IPS-18a (cell line): ENCODE data around the gene PATE3.

Experiments
- H3K27ac ChIP-seq: one replicate; pipeline ENCODE4 v1.5.1; 2013; ENCODE audit warnings: low read length
- H3K27me3 ChIP-seq: one replicate; pipeline ENCODE4 v1.6.1; 2013; ENCODE audit warnings: mild to moderate bottlenecking, low read length; ENCODE audit not compliant: control insufficient read depth, insufficient read depth
- H3K36me3 ChIP-seq: one replicate; pipeline ENCODE4 v1.6.1; 2013; ENCODE audit warnings: low read depth, low read length; ENCODE audit not compliant: control insufficient read depth
- H3K4me1 ChIP-seq: one replicate; pipeline ENCODE4 v1.6.1; 2013; ENCODE audit warnings: low read depth, low read length; ENCODE audit not compliant: control insufficient read depth
- H3K4me3 ChIP-seq: one replicate; pipeline ENCODE4 v1.5.1; 2013; ENCODE audit warnings: low read length
- H3K9ac ChIP-seq: one replicate; pipeline ENCODE4 v1.6.1; 2013; ENCODE audit warnings: mild to moderate bottlenecking, low read length, moderate library complexity
- H3K9me3 ChIP-seq: one replicate; pipeline ENCODE4 v1.6.1; 2013; ENCODE audit warnings: low read depth, low read length; ENCODE audit not compliant: control insufficient read depth

PATE3 gene

GRCh38 chr11:125772834-125773505 lies 15.0 kb upstream of the PATE3 start:
- Histone ChIP-seq H3K27me3 (no peaks in the 10 kb centered on the region), H3K4me1 (no peaks in the 10 kb centered on the region), H3K4me3 (no peak overlapping the region), H3K36me3 (no peaks in the 10 kb centered on the region), H3K9me3 (no peaks in the 10 kb centered on the region), H3K9ac (no peak overlapping the region), H3K27ac (no peak overlapping the region)

GRCh38 chr11:125773516-125773915 lies 14.4 kb upstream of the PATE3 start:
- Histone ChIP-seq H3K27ac (no peak overlapping the region), H3K9me3 (no peaks in the 10 kb centered on the region), H3K4me3 (no peak overlapping the region), H3K36me3 (no peaks in the 10 kb centered on the region), H3K9ac (no peak overlapping the region), H3K4me1 (no peaks in the 10 kb centered on the region), H3K27me3 (no peaks in the 10 kb centered on the region)

GRCh38 chr11:125777309-125777708 lies 10.6 kb upstream of the PATE3 start:
- Histone ChIP-seq H3K4me1 (no peaks in the 10 kb centered on the region), H3K4me3 (no peak overlapping the region), H3K36me3 (no peaks in the 10 kb centered on the region), H3K27ac (no peak overlapping the region), H3K9ac (no peak overlapping the region), H3K27me3 (no peaks in the 10 kb centered on the region), H3K9me3 (no peaks in the 10 kb centered on the region)

GRCh38 chr11:125778728-125779127 lies 9.2 kb upstream of the PATE3 start, which contains the start of gene PATE2:
TSS of gene PATE2 (minus strand) at chr11:125778828. CDS start at chr11:125778773, 55 bp downstream.
- Histone ChIP-seq H3K4me1 (no peaks in the 10 kb centered on the region), H3K9me3 (no peaks in the 10 kb centered on the region), H3K27me3 (no peaks in the 10 kb centered on the region), H3K4me3 (no peak within 1 kb of the TSS), H3K9ac (no peak within 1 kb of the TSS), H3K27ac (no peak within 1 kb of the TSS), H3K36me3 (no peaks in the 10 kb centered on the region)

GRCh38 chr11:125784678-125785077 lies 3.2 kb upstream of the PATE3 start:
- Histone ChIP-seq H3K4me3 (no peak overlapping the region), H3K27ac (no peak overlapping the region), H3K4me1 (no peaks in the 10 kb centered on the region), H3K36me3 (no peaks in the 10 kb centered on the region), H3K9ac (no peak overlapping the region), H3K9me3 (no peaks in the 10 kb centered on the region), H3K27me3 (no peaks in the 10 kb centered on the region)

GRCh38 chr11:125790825-125791224 lies 2.9 kb downstream of the PATE3 start:
- Histone ChIP-seq H3K9ac (no peak overlapping the region), H3K4me1 (no peaks in the 10 kb centered on the region), H3K27me3 (no peaks in the 10 kb centered on the region), H3K36me3 (no peaks in the 10 kb centered on the region), H3K4me3 (no peak overlapping the region), H3K9me3 (no peaks in the 10 kb centered on the region), H3K27ac (no peak overlapping the region)

- H3K27ac ChIP-seq: no peak overlapping the region
- H3K4me1 ChIP-seq: no peaks in the 10 kb centered on the region
- H3K9ac ChIP-seq: no peak overlapping the region
- no peaks in the 10 kb centered on the region for H3K9me3 ChIP-seq
- H3K27me3 ChIP-seq: no peaks in the 10 kb centered on the region
- H3K4me3 ChIP-seq: no peak overlapping the region
- H3K36me3 ChIP-seq: no peaks in the 10 kb centered on the region
Measured at GRCh38 chr11:125797641-125798040, 9.7 kb downstream of the PATE3 start.

GRCh38 chr11:125799808-125800207 lies 11.9 kb downstream of the PATE3 start:
- H3K9ac ChIP-seq: no peak overlapping the region

GRCh38 chr11:125802387-125802786 lies 14.5 kb downstream of the PATE3 start:
- Histone ChIP-seq H3K27me3 (no peaks in the 10 kb centered on the region), H3K4me3 (no peak overlapping the region), H3K27ac (no peak overlapping the region), H3K4me1 (no peaks in the 10 kb centered on the region), H3K9ac (no peak overlapping the region), H3K36me3 (no peaks in the 10 kb centered on the region), H3K9me3 (no peaks in the 10 kb centered on the region)

More at GRCh38 chr11:125799808-125800207, 11.9 kb downstream of the PATE3 start:
- Histone ChIP-seq H3K36me3 (no peaks in the 10 kb centered on the region), H3K27ac (no peak overlapping the region), H3K4me3 (no peak overlapping the region), H3K9me3 (no peaks in the 10 kb centered on the region), H3K4me1 (no peaks in the 10 kb centered on the region), H3K27me3 (no peaks in the 10 kb centered on the region)

GRCh38 chr11:125807909-125808308 lies 20.0 kb downstream of the PATE3 start:
- Histone ChIP-seq H3K9ac (no peak overlapping the region), H3K27ac (no peak overlapping the region), H3K4me1 (no peaks in the 10 kb centered on the region), H3K27me3 (no peaks in the 10 kb centered on the region), H3K9me3 (no peaks in the 10 kb centered on the region), H3K36me3 (no peaks in the 10 kb centered on the region), H3K4me3 (no peak overlapping the region)

- H3K27me3 ChIP-seq: no peaks in the 10 kb centered on the region
- H3K4me3 ChIP-seq: no peak within 1 kb of the TSS
- H3K36me3 ChIP-seq: no peaks in the 10 kb centered on the region
- no peak within 1 kb of the TSS for H3K9ac ChIP-seq
- no peaks in the 10 kb centered on the region for H3K9me3 ChIP-seq
- H3K4me1 ChIP-seq: no peaks in the 10 kb centered on the region
- no peak within 1 kb of the TSS for H3K27ac ChIP-seq
Measured at GRCh38 chr11:125833016-125833415, 45.1 kb downstream of the PATE3 start, which contains the start of gene PATE4. TSS of gene PATE4 (plus strand) at chr11:125833316. CDS start at chr11:125833360, 44 bp downstream.

GRCh38 chr11:125835748-125836147 lies 47.8 kb downstream of the PATE3 start:
- Histone ChIP-seq H3K4me1 (no peaks in the 10 kb centered on the region), H3K27me3 (no peaks in the 10 kb centered on the region), H3K9ac (no peak overlapping the region), H3K27ac (no peak overlapping the region), H3K36me3 (no peaks in the 10 kb centered on the region), H3K4me3 (no peak overlapping the region), H3K9me3 (no peaks in the 10 kb centered on the region)
